Stimulated activated CD8-positive, alpha-beta memory T cell treated with anti-CD3 and anti-CD28 coated beads, Interleukin-12 subunit alpha, Interleukin-12 subunit beta, amount 100 ng/mL, for 24 hours (primary cell): ENCODE data around the gene TFE3.

Source experiments
- DNase-seq: peaks from one replicate; pipeline ENCODE4 v3.0.0-alpha.2; 2020; ENCODE audit errors: extremely low read depth

The TFE3 gene

DNA sequence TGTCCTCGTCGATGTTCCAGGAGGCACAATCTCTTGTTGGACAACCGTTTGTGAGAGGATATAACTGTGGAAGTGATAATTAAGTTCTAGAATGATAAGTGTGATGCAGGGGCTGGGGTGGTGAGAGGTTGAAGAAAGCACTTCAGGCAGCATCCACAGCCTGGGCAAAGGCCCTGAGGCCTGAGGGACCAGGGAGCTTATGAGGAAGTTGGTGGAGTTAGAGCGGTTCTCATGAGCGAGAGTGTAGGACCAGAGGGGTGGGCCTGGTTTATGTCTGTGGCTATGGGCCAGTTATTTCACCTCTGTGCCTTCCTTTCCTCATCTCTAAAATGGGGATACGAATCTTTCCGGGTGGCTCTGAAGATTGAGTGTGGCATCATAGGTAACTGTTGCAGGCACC, 18.3 kb upstream of the TFE3 start:
- no peak for DNase-seq

DNA sequence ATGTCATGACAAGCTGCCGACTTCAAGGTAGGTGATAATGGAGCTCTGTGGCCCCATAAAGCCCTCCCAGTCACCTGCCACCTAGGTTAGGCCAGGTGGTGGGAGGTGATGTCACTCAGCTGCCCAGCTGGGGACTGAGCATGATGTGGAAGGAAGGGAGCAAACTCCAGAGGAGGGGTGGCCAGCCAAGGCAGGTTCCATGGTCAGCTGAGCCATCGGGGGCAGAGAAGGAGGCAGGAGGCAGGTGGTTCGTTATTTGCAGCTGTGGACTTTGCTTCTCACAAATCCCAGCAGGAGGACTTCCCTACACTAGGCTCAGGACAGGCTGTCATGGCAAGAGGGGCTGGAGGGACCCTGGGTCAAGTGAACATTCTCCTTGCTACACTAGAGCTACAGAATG, 17.8 kb upstream of the TFE3 start:
- DNase-seq = no peak

DNA sequence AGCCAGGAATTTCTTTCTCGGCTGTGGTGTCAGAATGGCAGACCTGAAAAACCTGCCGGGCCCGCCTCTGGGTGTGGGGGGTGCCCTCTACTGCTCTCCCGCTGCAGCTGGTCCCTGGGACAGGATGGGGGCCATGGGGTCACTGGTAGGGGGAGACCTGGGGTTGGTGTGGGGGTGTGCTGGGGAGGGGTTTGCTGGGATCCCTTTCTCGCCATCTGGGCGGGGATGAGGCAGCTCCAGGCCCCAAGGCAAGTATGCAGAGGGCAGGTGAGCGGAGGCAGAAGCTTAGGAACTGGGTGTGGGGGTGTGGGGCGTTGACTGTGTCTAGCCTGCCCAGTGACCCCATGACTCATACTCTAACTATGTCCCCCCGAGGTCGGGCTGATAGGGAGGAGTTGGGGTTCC, 16.5 kb upstream of the TFE3 start:
- DNase-seq = no peak

DNA sequence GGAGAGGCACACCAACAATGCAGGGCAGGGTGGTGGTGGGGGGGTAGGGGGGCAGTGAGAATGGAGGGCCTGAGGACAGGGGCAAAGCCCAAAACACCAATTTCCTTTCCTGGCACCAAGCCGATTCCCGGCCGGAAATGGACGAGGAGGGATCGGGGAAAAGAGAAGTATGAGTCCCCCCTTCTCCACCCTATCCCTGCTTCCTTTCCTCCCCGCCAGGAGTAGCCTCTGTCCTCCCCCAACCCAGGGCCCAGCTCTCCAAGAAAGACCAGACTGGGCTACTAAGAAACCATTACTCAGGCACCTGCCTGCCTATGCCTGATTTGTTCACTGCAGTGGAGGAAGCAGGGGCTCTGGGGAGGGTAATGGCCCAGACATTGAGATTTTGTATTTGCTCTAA, 16.0 kb upstream of the TFE3 start:
- DNase-seq = no peak

DNA sequence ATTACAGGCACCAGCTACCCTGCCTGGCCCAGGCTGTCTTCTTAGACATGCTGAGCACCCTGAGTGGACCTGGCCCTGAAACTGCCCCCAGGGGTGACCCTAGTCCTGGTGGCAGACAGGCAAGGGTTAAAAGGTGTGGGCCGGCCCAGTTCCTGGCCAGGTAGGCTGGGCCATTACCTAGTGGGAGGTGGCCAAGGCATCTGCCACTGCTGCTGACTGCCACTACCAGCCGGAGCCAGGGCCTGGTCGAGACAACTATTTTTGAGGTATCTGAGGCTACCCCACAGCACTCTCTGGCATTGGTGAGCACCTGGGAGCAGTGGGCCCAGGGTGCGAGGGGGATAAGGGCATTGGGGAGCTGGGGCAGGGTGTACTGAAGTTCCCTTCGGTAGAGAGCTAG, 15.6 kb upstream of the TFE3 start, which contains the start of gene CCDC120:
Gene CCDC120 (plus strand): TSS at position 206 of the 400 bp plus-strand sequence. CDS start 3,043 bp downstream, outside the sequence.
- DNase-seq = no peak

DNA sequence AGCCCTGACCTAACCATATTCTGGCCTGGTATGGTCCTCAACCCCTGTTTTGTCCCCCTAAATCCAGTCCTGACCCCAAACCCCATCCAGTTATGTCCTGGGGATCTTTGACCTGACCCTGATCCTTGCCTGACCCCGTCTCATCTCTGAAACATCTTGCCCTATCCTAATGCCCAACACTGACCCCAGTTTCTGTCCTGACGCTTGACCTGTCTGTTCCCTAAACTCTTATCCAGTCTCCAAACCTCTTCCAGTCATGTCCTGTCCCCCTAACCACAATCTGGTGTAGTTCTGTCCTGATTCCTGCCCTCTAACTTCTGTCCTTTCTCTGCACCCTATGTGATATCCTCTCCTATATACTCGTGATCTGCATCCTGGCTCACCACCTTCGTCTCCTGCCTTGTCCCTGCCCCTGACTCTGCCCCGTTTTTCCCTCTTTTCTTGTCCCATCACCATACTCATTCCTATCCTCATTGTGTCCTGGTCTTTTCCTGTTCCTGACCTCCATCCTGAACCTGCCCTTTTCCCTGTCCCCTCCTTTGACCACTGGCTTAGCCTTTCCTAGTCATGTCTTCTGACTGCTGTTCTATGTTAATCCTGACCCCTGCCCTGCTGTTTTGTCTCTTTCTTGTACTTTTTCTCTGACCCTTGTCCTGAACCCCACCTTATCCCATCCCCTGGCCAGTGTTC, 11.1 kb upstream of the TFE3 start:
- DNase-seq = no peak

DNA sequence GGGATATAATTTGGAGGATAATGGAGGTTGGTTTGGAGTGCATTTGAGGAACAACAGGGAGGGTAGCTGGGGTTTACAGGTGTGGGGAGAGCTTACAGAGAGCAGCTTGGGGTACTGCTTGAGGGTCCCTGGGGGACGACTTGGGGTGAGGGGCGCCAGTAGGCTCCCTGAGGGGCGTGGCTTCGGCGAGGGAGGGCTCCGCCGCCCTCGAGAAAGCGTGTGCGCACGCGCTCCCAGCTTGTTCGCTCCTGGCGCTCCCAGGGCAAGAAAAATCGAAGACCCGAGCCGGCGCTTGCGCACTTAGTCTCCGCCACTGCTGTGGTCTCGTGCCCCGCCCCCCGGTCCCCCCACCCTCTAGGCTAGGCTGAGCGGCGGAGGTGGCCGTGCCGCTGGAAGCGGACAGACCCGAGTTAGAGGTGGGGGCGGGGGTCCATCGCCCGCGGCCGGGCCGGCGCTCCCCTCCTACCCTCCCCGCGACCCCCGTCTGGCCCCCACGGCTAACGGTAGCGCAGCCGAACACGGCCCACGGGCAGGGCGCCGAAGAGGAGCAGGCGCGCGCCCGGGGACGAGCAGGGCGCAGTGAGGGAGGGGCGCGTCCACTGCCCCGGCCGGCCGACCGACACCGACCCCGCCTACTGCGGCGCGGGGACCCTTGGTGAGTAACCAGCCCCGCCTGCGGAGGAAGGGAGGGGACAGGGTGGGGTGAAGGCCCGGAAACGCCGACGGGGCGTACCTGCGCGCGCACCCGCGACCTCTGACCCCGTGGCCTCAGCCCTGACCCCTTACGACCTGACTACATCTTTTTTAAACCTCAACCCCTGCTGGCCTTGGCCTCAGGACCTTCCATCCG, 10.3 kb upstream of the TFE3 start:
- DNase-seq = no peak

DNA sequence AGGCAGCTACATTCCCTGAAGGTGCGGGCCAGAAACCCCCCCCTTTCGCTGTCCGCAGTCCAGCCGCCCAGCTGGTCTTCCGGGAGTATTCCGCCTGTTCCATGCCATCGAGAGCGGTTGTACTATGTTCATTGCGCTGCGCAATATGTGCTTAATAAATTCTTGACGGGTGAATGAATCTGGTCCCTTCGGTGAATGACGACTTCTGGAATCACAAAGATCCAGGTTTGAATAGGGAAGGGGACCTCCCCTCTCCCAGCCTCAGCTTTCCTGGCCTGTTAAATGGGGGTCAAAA, 777 bp upstream of the TFE3 start:
- no peak for DNase-seq

DNA sequence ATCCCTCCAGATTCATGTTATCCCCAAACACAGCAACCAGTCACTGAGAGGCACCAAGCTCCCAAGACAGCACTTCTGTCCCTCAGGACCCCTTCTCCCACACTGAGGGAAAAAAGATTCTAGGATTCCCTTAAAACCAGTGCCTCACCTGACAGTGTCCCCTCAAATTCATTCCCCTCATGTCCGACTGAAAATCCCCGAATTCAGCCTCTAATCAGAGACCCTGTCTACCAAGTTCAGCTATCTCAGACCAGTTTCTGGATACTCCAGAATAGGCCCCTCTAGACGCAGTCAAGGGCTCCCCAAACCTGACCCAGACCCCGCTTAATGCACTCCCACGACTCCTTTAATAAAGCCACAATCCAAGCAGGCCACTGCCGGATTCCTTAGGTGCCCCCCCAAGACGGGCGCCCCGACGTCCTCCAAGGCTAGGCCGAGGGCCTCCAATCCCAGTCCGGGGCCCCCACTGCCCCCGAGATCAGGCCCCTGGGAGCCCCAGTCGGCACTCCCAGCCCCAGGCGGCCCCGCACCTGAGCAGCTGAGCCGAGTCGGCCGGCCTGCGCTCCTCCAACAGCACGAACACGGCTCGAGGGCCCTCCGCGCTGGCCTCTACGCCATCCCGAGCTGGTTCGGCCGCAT, 457 bp downstream of the TFE3 start:
- no peak for DNase-seq

DNA sequence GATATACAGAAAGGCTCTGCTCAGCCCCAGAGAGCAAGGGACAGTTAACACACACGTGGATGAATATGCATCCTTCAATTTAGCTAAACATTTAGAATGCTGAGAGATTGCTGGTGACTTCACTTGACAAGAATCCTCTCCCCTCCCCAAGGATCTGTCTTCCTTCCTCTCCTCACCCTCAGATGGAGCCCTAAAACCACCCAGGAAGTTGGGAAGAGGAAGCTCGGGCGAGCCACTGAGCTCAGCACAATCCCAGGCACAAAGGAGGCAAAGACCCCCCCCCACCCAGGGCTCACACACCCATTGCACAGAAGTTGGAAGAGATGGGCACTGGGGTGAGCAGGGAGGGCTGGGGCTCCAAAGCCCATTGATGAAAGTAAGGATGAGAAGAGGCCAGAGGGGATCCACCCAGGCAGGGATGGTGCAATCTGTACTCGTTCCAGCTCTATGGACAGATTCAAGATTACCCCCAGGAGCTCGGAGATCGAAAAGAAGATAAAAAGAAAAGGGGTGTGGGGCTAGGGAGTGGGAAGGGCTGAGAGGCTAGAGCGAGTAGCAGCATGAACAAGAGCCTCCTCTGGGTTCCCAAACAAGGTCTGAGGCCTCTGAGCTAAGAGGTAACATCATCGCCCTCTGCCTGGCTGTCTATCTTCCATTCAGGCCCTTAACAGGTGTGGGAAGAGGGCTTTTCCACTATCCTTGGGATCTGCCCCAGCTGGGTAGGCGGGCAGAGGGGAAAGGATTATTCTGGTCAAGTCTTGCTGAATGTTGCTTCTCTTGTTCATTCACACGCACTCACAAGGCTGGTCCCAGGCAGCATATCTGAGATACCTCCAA, 1.2 kb downstream of the TFE3 start:
- no peak for DNase-seq

DNA sequence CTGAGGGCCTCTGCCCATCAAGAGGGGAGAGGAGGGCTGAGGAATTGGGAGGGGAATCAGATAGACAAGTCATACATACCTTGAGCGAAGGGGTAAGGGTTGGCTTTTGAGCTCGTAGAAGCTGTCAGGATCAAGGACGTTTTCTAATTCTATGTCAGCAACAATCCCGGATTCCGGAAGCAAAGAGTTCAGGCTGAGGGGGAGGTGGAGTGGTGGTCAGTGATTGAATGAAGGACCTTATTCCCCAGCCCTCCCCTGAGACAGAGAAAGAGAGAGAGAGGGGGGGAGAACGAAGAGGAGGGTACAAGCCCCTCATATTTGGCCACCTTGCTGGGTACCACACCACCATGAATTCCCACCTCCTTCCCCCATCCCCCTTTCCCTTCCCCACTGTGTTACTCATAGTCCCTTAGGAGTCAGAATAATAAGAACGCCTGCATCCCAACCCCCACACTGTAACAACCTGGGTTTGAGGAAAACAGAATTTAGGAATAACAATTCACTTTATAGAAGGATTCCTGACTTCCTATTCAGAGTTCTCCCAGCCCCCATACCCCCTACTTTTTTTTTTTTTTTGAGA, 2.7 kb downstream of the TFE3 start:
- no peak for DNase-seq

DNA sequence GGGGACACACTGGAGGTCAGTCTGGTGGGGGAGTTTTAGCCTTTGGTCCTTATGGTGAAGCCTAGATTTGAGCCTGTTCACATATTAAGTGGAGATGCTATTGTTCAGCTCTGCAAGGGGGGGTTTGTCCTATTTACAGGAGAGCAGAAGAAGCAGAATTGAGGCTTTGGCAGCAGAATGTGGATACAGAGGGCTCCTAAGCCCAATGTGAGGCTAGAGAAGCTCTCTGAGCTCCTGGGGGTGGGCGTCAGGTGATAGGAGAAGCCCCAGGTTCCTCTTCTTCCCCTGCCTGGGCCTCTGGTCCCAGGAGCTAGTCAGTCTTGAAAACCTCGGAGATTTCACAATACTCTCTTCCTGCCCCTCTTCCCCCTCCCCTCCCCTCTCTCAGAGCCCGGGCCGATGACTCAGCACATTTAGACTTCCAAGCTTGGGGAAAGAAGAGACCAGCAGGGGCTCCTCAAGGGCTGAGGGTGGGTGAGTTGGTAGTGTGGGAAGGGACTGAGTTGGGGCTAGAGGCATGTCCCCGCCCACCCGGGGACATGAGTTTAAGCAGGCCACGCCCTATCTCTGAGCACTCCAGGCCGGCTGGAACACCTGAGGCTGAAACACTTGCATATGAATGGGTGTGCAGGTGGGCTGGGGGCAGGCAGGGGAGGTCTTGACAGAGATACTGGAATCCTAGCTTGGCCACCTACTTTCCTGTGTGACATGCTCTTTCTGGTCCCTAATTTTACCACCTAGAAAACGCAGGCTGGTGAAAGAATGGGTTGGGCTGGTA, 3.4 kb downstream of the TFE3 start:
- no peak for DNase-seq

DNA sequence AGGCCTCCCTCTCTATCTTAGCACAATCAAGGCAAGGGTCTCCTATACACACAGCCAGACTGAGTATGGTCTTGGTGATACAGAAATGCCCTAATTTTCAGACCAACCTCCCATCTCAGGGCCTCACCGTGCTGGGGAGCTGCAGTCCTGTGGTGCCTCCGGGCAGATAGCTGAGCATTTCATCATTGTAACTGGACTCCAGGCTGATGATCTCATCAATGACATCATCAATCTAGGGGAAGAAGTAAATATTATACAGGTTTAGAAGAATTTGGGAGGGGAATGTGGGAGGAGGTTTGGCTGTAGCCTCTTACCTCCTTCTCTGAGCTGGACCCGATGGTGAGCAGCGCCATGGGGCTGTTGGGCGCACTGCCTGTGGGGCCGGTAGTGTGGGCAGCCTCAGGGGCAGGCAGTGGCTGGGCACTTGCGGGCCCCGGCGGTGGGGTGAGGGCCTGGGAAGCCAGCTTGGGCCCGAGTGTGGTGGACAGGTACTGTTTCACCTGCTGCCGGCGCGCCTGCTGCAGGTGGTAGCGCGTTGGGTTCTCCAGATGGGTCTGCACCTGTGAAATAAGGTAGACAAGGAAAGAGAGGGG, 5.2 kb downstream of the TFE3 start:
- no peak for DNase-seq

DNA sequence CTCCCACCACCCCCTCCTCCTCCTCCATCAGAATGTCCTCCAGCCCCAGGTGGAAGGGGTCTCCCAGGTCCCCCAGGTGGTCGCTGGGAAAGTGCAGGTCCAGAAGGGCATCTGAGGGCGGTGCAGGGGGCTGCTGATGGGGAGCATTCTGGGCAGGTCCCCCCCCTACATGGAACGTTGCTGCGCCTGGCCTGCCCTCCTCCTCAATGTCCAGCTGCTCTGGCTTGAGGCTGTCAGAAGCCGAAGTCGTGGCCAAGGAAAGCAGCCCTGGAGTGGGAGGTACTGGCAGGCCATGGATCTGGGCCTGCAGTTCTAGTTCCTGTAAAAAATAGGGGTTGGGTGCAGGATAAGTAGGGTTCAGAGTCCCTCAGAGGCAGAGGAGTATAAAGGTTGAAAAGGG, 12.9 kb downstream of the TFE3 start:
- DNase-seq = no peak

DNA sequence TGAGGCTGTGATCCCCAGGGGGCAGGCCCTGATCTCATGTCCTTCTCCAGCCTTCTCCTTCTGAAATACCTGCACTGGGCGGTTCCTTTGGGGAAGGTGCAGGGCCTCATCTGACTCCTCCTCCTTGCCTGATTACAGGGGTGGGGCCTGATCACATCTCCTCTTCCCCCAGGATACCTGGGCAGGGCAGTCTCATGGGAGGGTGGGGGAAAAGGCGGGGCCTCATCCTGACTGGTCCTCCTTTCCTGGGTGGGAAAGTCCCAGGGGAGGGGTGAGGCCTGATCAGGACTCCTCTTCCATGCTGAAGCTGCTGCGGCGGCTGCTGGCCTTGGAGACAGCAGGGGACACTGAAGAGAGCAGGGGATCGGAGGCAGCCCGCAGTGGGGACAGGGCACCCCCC, 13.3 kb downstream of the TFE3 start:
- DNase-seq = no peak

DNA sequence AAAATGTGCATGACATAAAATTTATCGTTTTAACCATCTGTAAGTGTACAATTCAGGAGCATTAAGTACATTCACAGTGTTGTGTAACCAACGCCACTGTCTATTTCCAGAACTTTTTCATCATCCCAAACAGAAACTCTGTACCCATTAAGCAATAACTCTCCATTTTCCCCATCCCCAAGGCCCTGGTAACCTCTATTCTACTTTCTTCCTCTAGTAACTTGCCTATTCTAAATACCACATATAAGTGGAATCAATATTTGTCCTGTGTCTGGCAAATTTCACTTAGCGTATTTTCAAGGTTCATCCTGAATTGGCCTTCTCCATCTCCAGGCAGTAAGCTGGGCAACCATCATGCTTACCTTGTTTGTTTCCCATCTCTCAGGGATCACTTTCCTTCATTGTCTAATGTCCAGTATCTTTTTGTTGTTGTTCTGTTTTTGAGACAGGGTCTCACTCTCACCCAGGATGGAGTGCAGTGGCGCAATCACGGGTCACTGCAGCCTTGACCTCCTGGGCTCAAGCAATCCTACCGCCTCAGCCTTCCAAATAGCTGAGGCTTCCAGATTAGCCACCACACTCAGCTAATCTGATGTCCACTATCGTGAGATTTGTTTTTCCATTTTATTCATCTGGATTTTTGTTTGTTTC, 23.4 kb downstream of the TFE3 start:
- DNase-seq = no peak

DNA sequence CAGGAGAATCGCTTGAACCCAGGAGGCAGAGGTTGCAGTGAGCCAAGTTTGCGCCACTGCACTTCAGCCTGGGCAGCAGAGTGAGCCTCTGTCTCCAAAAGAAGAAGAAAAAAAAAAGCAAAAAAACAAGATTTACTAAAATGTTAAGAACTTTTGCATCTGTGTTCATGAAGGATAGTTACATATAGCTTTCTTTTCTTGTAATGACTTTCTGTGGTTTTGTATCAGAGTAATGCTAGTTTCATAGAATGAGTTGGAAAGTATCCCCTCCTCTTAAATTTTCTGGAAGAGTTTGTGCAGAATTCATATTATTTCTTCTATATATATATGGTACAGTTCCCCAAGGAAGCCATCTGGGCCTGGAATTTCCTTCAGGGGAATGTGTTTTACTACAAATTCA, 24.1 kb downstream of the TFE3 start:
- no peak for DNase-seq

DNA sequence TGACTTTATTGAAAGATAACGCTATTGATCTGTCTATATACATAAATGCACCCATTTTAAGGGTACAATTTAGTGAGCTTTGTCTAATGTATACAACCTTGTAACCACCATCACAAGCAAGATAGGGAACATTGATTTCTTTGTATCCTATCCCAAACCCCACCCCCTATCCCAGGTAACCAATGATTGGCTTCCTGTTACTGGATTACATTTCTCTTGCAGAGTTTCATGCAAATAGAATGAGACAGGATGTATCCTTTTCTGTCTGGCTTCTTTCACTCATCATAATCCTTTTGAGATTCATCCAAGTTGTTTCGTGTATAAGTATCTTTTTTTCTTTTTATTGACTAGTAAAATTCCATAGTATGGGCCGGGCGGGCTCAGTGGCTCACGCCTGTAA, 39.5 kb downstream of the TFE3 start:
- no peak for DNase-seq

DNA sequence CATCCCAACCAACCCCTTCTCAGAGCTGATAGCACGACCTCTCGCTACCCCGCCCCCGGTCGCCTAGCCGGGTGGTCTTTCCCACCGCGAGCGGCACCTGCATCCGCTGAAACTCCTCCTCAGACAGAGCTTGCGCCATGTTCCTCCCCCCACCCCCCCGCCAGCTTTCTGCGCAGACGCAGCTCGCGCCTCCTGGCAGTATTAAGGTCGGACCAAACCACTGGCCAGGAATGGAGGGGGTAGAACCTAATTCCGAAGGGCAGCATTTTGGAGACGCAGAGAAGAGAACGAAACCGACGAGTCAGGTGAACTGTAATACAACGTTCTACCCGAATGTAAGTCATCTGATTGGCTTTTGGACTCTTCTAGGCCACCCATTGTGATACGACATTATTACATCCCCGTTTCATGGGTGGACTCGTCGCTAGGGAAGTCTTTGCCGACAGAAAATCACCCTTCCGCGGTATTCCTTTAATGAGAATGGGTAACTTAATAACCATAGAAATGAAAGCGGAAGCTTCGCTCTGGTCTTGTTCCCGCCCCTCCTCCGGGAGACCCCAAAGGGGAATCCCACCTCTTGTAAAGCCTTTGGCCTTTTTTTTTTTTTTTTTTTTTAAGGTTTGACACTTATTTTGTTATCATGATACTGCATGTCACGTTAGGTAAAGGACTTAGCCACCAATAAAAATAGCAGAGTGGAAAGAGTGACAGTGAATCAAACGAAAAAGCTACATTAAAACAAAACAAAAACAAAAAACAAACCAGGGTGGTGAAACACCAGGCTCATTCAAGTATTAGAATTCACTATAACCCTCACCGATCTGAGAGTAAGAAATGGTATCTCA, 40.8 kb downstream of the TFE3 start, which contains the start of gene GRIPAP1:
Gene GRIPAP1 (minus strand): TSS at position 174 of the 845 bp plus-strand sequence. CDS start 35 bp downstream, at position 139.
- DNase-seq = peak; percentile 40
